ENCODE data around the gene CCDC6. TPM values are rescaled to one million over a fixed set of nuclear protein-coding genes. Genes with fewer than 3 reads are reported as not detected.

Gene CCDC6
- polyA plus RNA-seq, 2 of the 4 experiments (the other 2 are of a cell fraction) = 21.4 to 43.5 TPM

DNA sequence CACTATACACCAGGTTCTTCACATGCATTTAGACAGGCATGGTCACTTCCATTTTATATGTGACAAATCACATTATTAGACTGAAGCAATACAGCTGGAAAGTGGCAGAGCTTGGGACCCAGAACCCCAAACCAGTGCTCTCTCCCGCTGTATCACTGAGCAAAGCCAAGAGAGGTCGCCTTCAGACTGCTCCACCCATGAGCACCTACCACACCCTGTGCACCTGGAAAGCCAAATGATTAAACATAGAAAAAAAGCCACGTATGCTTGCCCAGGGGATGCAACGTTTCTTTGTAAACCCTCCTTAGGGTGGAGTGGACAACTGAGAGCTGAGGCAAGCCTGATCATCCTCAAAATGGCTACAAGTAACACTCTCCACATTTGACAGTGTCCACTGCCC lies 72.5 kb downstream of the CCDC6 start:
- ATAC-seq = no peak
- Histone ChIP-seq H3K4me1 (no peaks in the 10 kb centered on the region), H3K4me3 (no peak overlapping the region), H3K9me3 (no peaks in the 10 kb centered on the region), H3K27ac (no peak overlapping the region), H3K4me2 (no peak overlapping the region)
- 87% methylated on average over 4 of the region's 4 CpGs for WGBS (ENCODE audit: missing lambda C conversion rate)
- FAIRE-seq = no peak
- POLR2A ChIA-PET = no interaction called here
- no peak for TF ChIP-seq ZSCAN20 (CRISPR knock-in tag; IDR thresholded peaks at IDR 0.05)
- TF ChIP-seq, protein P1, sequence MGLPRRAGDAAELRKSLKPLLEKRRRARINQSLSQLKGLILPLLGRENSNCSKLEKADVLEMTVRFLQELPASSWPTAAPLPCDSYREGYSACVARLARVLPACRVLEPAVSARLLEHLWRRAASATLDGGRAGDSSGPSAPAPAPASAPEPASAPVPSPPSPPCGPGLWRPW (IDR thresholded peaks at IDR 0.05) = no peak
- no peak for TF ChIP-seq FOSB (CRISPR knock-in tag; IDR thresholded peaks at IDR 0.05)
- no peak for TF ChIP-seq JUN (IDR thresholded peaks at IDR 0.05)
- no peak for TF ChIP-seq RCOR1 (IDR thresholded peaks at IDR 0.05; ENCODE audit: low read depth, low read length)
- TF ChIP-seq HOXB13 (CRISPR knock-in tag; IDR thresholded peaks at IDR 0.05; ENCODE audit: low read depth) = no peak
- CTCF ChIA-PET = interaction anchor here (0.8 kb wide), 1 partner anchor 209 kb away, joined by 4 read pairs; no protein-coding TSS in a partner anchor
- DNase-seq (ENCODE audit: low read depth in 1 of 2, low spot score in 1 of 2) = no peak

DNA sequence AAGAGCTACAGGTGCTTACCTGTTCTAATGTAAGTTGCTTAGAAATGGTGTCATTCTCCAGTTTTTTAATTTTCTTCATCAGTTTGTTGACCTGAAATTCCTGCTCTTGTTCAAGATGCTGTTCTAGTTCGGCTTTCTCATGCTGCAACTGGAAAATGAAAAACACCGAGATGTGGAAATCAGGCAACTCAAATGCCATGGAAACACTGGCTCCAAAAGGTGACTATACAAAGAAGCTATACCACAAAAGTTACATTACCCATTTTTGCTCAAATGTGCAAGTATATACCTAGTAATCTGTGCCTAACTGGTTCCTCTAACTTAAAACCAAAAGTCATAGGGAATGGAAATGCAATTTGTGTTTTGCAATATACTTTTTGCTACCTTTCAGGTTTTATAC lies 73.8 kb downstream of the CCDC6 start:
- DNase-seq (ENCODE audit: low read depth in 1 of 2, low spot score in 1 of 2) = no peak
- no peaks in the 10 kb centered on the region for H3K4me1 ChIP-seq
- POLR2A ChIA-PET = no interaction called here
- H3K4me3 ChIP-seq = no peak overlapping the region
- H3K4me2 ChIP-seq = no peak overlapping the region
- 92% methylated on average over 2 of the region's 2 CpGs for WGBS (ENCODE audit: missing lambda C conversion rate)
- ATAC-seq = no peak
- CTCF ChIA-PET = interaction anchor here (1.7 to 2.6 kb wide), 3 partner anchors 14 to 205 kb away, joined by 3 to 26 read pairs (median 18); no protein-coding TSS in a partner anchor
- no peak overlapping the region for H3K27ac ChIP-seq
- FAIRE-seq = no peak
- no peaks in the 10 kb centered on the region for H3K9me3 ChIP-seq
- no peak for TF ChIP-seq HOXB13 (CRISPR knock-in tag; IDR thresholded peaks at IDR 0.05; ENCODE audit: low read depth)
- no peak for TF ChIP-seq CBX8 (IDR thresholded peaks at IDR 0.05)
- TF ChIP-seq, protein P2, sequence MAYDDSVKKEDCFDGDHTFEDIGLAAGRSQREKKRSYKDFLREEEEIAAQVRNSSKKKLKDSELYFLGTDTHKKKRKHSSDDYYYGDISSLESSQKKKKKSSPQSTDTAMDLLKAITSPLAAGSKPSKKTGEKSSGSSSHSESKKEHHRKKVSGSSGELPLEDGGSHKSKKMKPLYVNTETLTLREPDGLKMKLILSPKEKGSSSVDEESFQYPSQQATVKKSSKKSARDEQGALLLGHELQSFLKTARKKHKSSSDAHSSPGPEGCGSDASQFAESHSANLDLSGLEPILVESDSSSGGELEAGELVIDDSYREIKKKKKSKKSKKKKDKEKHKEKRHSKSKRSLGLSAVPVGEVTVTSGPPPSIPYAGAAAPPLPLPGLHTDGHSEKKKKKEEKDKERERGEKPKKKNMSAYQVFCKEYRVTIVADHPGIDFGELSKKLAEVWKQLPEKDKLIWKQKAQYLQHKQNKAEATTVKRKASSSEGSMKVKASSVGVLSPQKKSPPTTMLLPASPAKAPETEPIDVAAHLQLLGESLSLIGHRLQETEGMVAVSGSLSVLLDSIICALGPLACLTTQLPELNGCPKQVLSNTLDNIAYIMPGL (CRISPR knock-in tag; IDR thresholded peaks at IDR 0.05; ENCODE audit: borderline replicate concordance) = no peak
- TF ChIP-seq CHD2 (IDR thresholded peaks at IDR 0.05; ENCODE audit: low read length, partially characterized antibody) = no peak
- no peak for TF ChIP-seq JUN (IDR thresholded peaks at IDR 0.05)
- no peak for TF ChIP-seq MAFK (IDR thresholded peaks at IDR 0.05; ENCODE audit: partially characterized antibody)
- no peak for TF ChIP-seq MYC (IDR thresholded peaks at IDR 0.05; ENCODE audit: borderline replicate concordance, low read length)
- TF ChIP-seq RFX5 (IDR thresholded peaks at IDR 0.05) = no peak
- no peak for TF ChIP-seq MAZ (IDR thresholded peaks at IDR 0.05; ENCODE audit: borderline replicate concordance, low read depth, low read length)
- TF ChIP-seq RCOR1 (IDR thresholded peaks at IDR 0.05; ENCODE audit: low read depth, low read length) = no peak
- no peak for TF ChIP-seq CBX2 (IDR thresholded peaks at IDR 0.05; ENCODE audit: borderline replicate concordance, low read depth)
- no peak for TF ChIP-seq POLR2A (IDR thresholded peaks at IDR 0.05; ENCODE audit: low read length)
- no peak for TF ChIP-seq FOXS1 (CRISPR knock-in tag; IDR thresholded peaks at IDR 0.05)
- no peak for TF ChIP-seq CEBPB (IDR thresholded peaks at IDR 0.05)
- TF ChIP-seq KDM1A (IDR thresholded peaks at IDR 0.05; ENCODE audit: low read depth) = no peak
- TF ChIP-seq, protein P3, sequence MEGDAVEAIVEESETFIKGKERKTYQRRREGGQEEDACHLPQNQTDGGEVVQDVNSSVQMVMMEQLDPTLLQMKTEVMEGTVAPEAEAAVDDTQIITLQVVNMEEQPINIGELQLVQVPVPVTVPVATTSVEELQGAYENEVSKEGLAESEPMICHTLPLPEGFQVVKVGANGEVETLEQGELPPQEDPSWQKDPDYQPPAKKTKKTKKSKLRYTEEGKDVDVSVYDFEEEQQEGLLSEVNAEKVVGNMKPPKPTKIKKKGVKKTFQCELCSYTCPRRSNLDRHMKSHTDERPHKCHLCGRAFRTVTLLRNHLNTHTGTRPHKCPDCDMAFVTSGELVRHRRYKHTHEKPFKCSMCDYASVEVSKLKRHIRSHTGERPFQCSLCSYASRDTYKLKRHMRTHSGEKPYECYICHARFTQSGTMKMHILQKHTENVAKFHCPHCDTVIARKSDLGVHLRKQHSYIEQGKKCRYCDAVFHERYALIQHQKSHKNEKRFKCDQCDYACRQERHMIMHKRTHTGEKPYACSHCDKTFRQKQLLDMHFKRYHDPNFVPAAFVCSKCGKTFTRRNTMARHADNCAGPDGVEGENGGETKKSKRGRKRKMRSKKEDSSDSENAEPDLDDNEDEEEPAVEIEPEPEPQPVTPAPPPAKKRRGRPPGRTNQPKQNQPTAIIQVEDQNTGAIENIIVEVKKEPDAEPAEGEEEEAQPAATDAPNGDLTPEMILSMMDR (IDR thresholded peaks at IDR 0.05) = no peak
- TF ChIP-seq ZFP36 (IDR thresholded peaks at IDR 0.05; ENCODE audit: borderline replicate concordance, partially characterized antibody) = no peak
- TF ChIP-seq, protein P4, sequence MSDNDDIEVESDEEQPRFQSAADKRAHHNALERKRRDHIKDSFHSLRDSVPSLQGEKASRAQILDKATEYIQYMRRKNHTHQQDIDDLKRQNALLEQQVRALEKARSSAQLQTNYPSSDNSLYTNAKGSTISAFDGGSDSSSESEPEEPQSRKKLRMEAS (IDR thresholded peaks at IDR 0.05) = no peak

Data from A549 (cell line).